Loucy (cell line): Measurements from ENCODE around the gene NPIPA5.
"Not testable (repeated sequence)": the region's sequence is repeated elsewhere in the genome, so short reads cannot be mapped to it uniquely, and the experiment has no call there.

Experiments
- H2AFZ ChIP-seq: fragments of 200-600 bp; sonication (generic); 2 replicates; pipeline ENCODE4 v1.6.0; 2016; ENCODE audit warnings: antibody characterized with exemption, mild to moderate bottlenecking, low read length, moderate library complexity
- H3F3A ChIP-seq: fragments of 200-600 bp; 2 replicates; pipeline ENCODE4 v1.6.0; 2016; ENCODE audit warnings: antibody characterized with exemption, low read depth, mild to moderate bottlenecking
- H3K27me3 ChIP-seq: fragments of 200-600 bp; sonication (generic); 2 replicates; pipeline ENCODE4 v1.6.1; 2014; ENCODE audit warnings: low read length, mild to moderate bottlenecking; ENCODE audit not compliant: insufficient read depth, poor library complexity, severe bottlenecking
- H3K36me3 ChIP-seq: fragments of 200-600 bp; sonication (generic); 2 replicates; pipeline ENCODE4 v1.6.1; 2016; ENCODE audit warnings: low read length; ENCODE audit not compliant: insufficient read depth
- H3K4me1 ChIP-seq: fragments of 200-600 bp; sonication (generic); 2 replicates; pipeline ENCODE4 v1.5.1; 2014; ENCODE audit warnings: low read length, mild to moderate bottlenecking; ENCODE audit not compliant: insufficient read depth, poor library complexity, severe bottlenecking
- H3K4me2 ChIP-seq: fragments of 200-600 bp; sonication (generic); 2 replicates; pipeline ENCODE4 v1.6.0; 2014; ENCODE audit warnings: antibody characterized with exemption, low read length, low read depth, mild to moderate bottlenecking; ENCODE audit not compliant: poor library complexity, severe bottlenecking
- H3K4me3 ChIP-seq: fragments of 200-600 bp; sonication (generic); 2 replicates; pipeline ENCODE4 v1.5.1; 2014; ENCODE audit warnings: low read length, mild to moderate bottlenecking, mixed read lengths; ENCODE audit not compliant: poor library complexity, severe bottlenecking
- H3K79me2 ChIP-seq: fragments of 200-600 bp; sonication (generic); 2 replicates; pipeline ENCODE4 v1.6.1; 2014; ENCODE audit warnings: low read length; ENCODE audit not compliant: insufficient read depth
- H3K9ac ChIP-seq: fragments of 200-600 bp; sonication (generic); 2 replicates; pipeline ENCODE4 v1.6.0; 2014; ENCODE audit warnings: mild to moderate bottlenecking, low read depth, low read length, moderate library complexity; ENCODE audit not compliant: poor library complexity, severe bottlenecking
- H3K9me2 ChIP-seq: fragments of 200-600 bp; sonication (generic); replicated peaks from 2 replicates; pipeline ENCODE4 v1.6.1; 2016; ENCODE audit warnings: low read depth, low read length, mixed read lengths
- H3K9me3 ChIP-seq: fragments of 200-600 bp; sonication (generic); 2 replicates; pipeline ENCODE4 v1.6.1; 2014; ENCODE audit warnings: mild to moderate bottlenecking, antibody characterized with exemption, low read length, low read depth; ENCODE audit not compliant: insufficient read depth
- H4K20me1 ChIP-seq: fragments of 200-600 bp; sonication (generic); 2 replicates; pipeline ENCODE4 v1.6.0; 2014; ENCODE audit warnings: antibody characterized with exemption, low read length, mild to moderate bottlenecking; ENCODE audit not compliant: insufficient read depth, poor library complexity, severe bottlenecking

NPIPA5 gene

GRCh38 chr16:15323373-15323772 is 54.7 kb downstream of the NPIPA5 start:
- not testable (repeated sequence) for H3K36me3 ChIP-seq, H3K4me2 ChIP-seq, H3K9ac ChIP-seq, H3K4me1 ChIP-seq, H4K20me1 ChIP-seq, H3K9me3 ChIP-seq, H3K4me3 ChIP-seq, H2AFZ ChIP-seq, H3F3A ChIP-seq, H3K79me2 ChIP-seq, H3K27me3 ChIP-seq, H3K9me2 ChIP-seq

GRCh38 chr16:15321221-15321620 is 56.9 kb downstream of the NPIPA5 start:
- H3K4me3 ChIP-seq, H3K9me3 ChIP-seq, H3K4me1 ChIP-seq, H4K20me1 ChIP-seq, H3K27me3 ChIP-seq, H3K9ac ChIP-seq, H3K4me2 ChIP-seq, H3K79me2 ChIP-seq, H3K9me2 ChIP-seq, H3F3A ChIP-seq, H3K36me3 ChIP-seq, H2AFZ ChIP-seq: not testable (repeated sequence)

- H3F3A ChIP-seq, H3K79me2 ChIP-seq, H3K9ac ChIP-seq, H3K9me3 ChIP-seq, H3K27me3 ChIP-seq, H4K20me1 ChIP-seq, H2AFZ ChIP-seq, H3K9me2 ChIP-seq, H3K4me1 ChIP-seq, H3K4me2 ChIP-seq, H3K36me3 ChIP-seq, H3K4me3 ChIP-seq: not testable (repeated sequence)
Measured at GRCh38 chr16:15314562-15314961, 63.5 kb downstream of the NPIPA5 start.
